Naive thymus-derived CD4-positive, alpha-beta T cell (primary cell): ENCODE results near the gene LPXN. TPM values are rescaled to one million over a fixed set of nuclear protein-coding genes. Genes with fewer than 3 reads are reported as not detected.

ENCODE experiments used
- ATAC-seq: fragments of 150-1000 bp; cut with Tn5 transposase; 2 replicates; pipeline ENCODE4 v1.10.0; 2021; ENCODE audit warnings: mild to moderate bottlenecking, moderate library complexity
- CTCF ChIA-PET: fragments of 350-600 bp; sonication (Branson Sonifier 250); formaldehyde crosslinking; loops from one replicate; lab custom pipeline; 2021; ENCODE audit warnings: antibody characterized with exemption; lab: Charles Lee
- POLR2A ChIA-PET: fragments of 350-600 bp; sonication (Branson Sonifier 250); formaldehyde crosslinking; loops from one replicate; lab custom pipeline; 2021; ENCODE audit warnings: antibody characterized with exemption, inconsistent platforms; lab: Charles Lee
- DNase-seq, 9 donors: peaks; one replicate each; pipeline versions ENCODE4 v3.0.0 to v3.0.0-alpha.2; 2020 to 2022; ENCODE audit warnings: mixed read lengths in 1 of 9
- H3K27ac ChIP-seq: one replicate; pipeline ENCODE4 v1.7.0; 2013; ENCODE audit warnings: mild to moderate bottlenecking, low read depth, low read length, moderate library complexity
- H3K27me3 ChIP-seq, 2 donors: one replicate each; pipeline ENCODE4 v1.7.0; 2013; ENCODE audit warnings: low read length in 2 of 2, mild to moderate bottlenecking in 2 of 2, moderate library complexity in 2 of 2; ENCODE audit not compliant: control insufficient read depth in 2 of 2, insufficient read depth in 2 of 2
- H3K36me3 ChIP-seq, 3 experiments: 1 replicate in 2 of 3; 2 replicates in 1 of 3; pipeline ENCODE4 v1.7.0; 2013; ENCODE audit warnings: low read length in 3 of 3, mild to moderate bottlenecking in 3 of 3, moderate library complexity in 1 of 3; ENCODE audit not compliant: insufficient read depth in 3 of 3, control insufficient read depth in 2 of 3
- H3K4me1 ChIP-seq, 2 donors: one replicate each; pipeline ENCODE4 v1.7.0; 2013; ENCODE audit warnings: low read length in 2 of 2, mild to moderate bottlenecking in 2 of 2, moderate library complexity in 1 of 2; ENCODE audit not compliant: control insufficient read depth in 2 of 2, insufficient read depth in 2 of 2
- H3K4me3 ChIP-seq: 2 replicates; pipeline ENCODE4 v1.7.0; 2013; ENCODE audit warnings: mild to moderate bottlenecking, low read length
- H3K9me3 ChIP-seq, 3 experiments: 1 replicate in 2 of 3; 2 replicates in 1 of 3; pipeline ENCODE4 v1.7.0; 2013; ENCODE audit warnings: low read length in 3 of 3; ENCODE audit not compliant: control insufficient read depth in 2 of 3
- H3K27ac Mint-ChIP-seq, 9 donors: one replicate each; pipeline ENCODE4 v1.8.0; 2020 to 2022; ENCODE audit warnings: mixed read lengths in 9 of 9, mild to moderate bottlenecking in 8 of 9, moderate library complexity in 5 of 9, inconsistent platforms in 2 of 9
- H3K27me3 Mint-ChIP-seq, 5 donors: one replicate each; pipeline ENCODE4 v1.8.0; 2021 to 2022; ENCODE audit warnings: mixed read lengths in 5 of 5, mild to moderate bottlenecking in 1 of 5
- H3K36me3 Mint-ChIP-seq, 5 donors: one replicate each; pipeline ENCODE4 v1.8.0; 2020 to 2022; ENCODE audit warnings: mixed read lengths in 5 of 5, mild to moderate bottlenecking in 3 of 5, inconsistent platforms in 1 of 5
- H3K4me1 Mint-ChIP-seq, 7 donors: one replicate each; pipeline ENCODE4 v1.8.0; 2020 to 2022; ENCODE audit warnings: mixed read lengths in 7 of 7, mild to moderate bottlenecking in 3 of 7, inconsistent platforms in 1 of 7
- H3K4me3 Mint-ChIP-seq, 10 donors: one replicate each; pipeline ENCODE4 v1.8.0; 2020 to 2022; ENCODE audit warnings: mild to moderate bottlenecking in 10 of 10, mixed read lengths in 10 of 10, moderate library complexity in 6 of 10, inconsistent platforms in 2 of 10
- H3K9me3 Mint-ChIP-seq, 11 donors: one replicate each; pipeline ENCODE4 v1.8.0; 2020 to 2022; ENCODE audit warnings: mixed read lengths in 11 of 11, mild to moderate bottlenecking in 4 of 11, inconsistent platforms in 1 of 11, moderate library complexity in 1 of 11
- intact Hi-C, 2 donors: fragments of 100-400 bp; cut with micrococcal nuclease; formaldehyde crosslinking; loops; one replicate each; pipeline ENCODE4 v1.15.1; 2023
- polyA plus RNA-seq, 2 donors: library from polyadenylated mRNA; unstranded; fragments of 300-500 nt; fragmentation: Illumina TruSeq; gene quantifications; one replicate each; pipeline ENCODE4 v1.2.3, GENCODE V29; 2021
- total RNA-seq, 6 experiments: library from RNA in 5 of 6; stranded (reverse) in 5 of 6; gene quantifications; 1 replicate in 5 of 6; 2 replicates in 1 of 6; pipeline ENCODE4 v1.2.3 and lab custom pipeline; 2021 to 2026

The LPXN gene
- total and polyA plus RNA-seq, 7 experiments from 2014 or later: 58.2 to 215 (median 143) TPM

DNA sequence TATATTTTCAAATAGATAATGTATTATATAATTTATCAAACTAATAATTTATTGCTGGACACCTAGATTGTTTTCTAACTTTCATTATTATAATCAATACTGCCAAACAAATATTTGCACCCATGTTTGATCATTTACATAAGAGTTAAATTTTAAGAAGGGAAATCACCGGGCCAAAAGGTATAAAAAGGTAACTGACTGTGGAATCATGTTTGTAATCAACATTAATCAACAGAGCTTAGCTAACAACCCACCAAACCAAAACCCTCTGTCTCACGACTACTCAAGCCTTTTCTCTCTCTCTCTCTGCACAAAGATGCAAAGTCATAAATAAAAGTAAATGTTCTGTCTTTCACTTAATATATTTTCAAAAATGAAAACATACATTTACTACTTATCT lies 14.8 kb downstream of the LPXN start:
- DNase-seq (no peak), ATAC-seq (no peak)
- peak overlapping the region in 6 of 9 donors; percentile 39 to 81 (median 70) for H3K27ac Mint-ChIP-seq
- Histone ChIP-seq H3K4me1 (peaks cover 27 to 42% of the 10 kb centered on the region in 2 donors), H3K4me3 (no peak overlapping the region), H3K27ac (no peak overlapping the region), H3K9me3 (no peaks in the 10 kb centered on the region), H3K36me3 (peaks cover 0 to 12% (median 4%) of the 10 kb centered on the region in 3 experiments), H3K27me3 (no peaks in the 10 kb centered on the region)
- ChIA-PET CTCF (no interaction called here), POLR2A (interaction anchor here (1.0 to 1.6 kb wide), 3 partner anchors 12 to 17 kb away, joined by 4 read pairs; no protein-coding TSS in a partner anchor)
- peak overlapping the region in 2 of 10 donors; percentile 11 to 79 for H3K4me3 Mint-ChIP-seq
- H3K27me3 Mint-ChIP-seq: no peaks in the 10 kb centered on the region
- H3K4me1 Mint-ChIP-seq: peaks cover 51 to 86% (median 76%) of the 10 kb centered on the region in 7 donors
- H3K9me3 Mint-ChIP-seq: no peaks in the 10 kb centered on the region
- intact Hi-C loops: no loop called here
- H3K36me3 Mint-ChIP-seq: peaks cover 10 to 44% (median 20%) of the 10 kb centered on the region in 5 donors

DNA sequence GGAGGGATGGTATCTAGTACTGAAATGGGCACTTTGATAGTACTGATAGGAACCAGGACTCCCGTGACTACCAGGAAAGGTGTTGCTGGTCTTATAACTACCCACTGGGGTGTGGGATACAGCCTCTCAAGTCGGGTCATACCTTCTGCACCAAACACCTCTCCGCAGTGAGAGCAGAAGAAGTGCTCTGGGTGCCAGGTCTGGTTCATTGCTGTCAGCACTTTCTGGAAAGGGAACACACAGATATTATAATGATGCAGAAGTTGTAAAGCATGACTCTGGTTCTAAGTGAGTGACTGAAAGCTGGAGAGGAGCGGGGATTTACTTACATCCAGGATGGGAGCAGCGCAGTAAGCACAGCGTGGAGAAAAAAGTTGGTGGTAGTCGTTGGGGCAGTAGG lies 26.0 kb downstream of the LPXN start:
- ChIA-PET CTCF (interaction anchor here (0.9 kb wide), 1 partner anchor 18 kb away, joined by 3 read pairs; no protein-coding TSS in a partner anchor), POLR2A (interaction anchor here (0.9 kb wide), 1 partner anchor 23 kb away, joined by 3 read pairs; no protein-coding TSS in a partner anchor)
- Mint-ChIP-seq H3K36me3 (peaks cover 53 to 95% (median 92%) of the 10 kb centered on the region in 5 donors), H3K9me3 (peaks cover 0 to 18% (median 3%) of the 10 kb centered on the region in 11 donors), H3K27me3 (no peaks in the 10 kb centered on the region), H3K27ac (peak overlapping the region in 1 of 9 donors; percentile 63), H3K4me3 (no peak overlapping the region), H3K4me1 (peaks cover 1 to 49% (median 20%) of the 10 kb centered on the region in 7 donors)
- Histone ChIP-seq H3K9me3 (no peaks in the 10 kb centered on the region), H3K27me3 (no peaks in the 10 kb centered on the region), H3K27ac (no peak overlapping the region), H3K36me3 (peaks cover 44 to 97% (median 51%) of the 10 kb centered on the region in 3 experiments), H3K4me1 (no peaks in the 10 kb centered on the region), H3K4me3 (no peak overlapping the region)
- ATAC-seq (no peak), DNase-seq (no peak)
- intact Hi-C loops: no loop called here

DNA sequence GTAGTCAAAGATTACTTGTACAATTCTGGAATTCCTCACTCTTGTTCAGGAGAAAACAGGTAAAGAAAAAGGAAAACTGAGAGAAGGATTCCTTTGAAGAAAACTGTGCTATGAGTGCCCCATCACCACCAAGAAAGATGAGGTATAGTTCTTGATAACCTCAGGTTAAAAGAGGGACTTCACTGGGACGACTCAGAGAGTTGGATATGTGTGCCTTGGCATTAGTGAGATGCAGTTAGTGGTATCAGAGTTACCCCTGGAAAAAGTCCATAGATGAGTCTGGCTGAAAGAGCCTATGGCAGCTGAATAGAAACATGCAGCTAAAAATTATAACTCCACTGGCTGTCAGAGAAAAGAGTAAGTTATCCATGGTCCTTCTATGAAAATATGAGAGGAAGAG lies 28.8 kb downstream of the LPXN start:
- no peak for DNase-seq
- Mint-ChIP-seq H3K9me3 (peaks cover 0 to 18% (median 3%) of the 10 kb centered on the region in 11 donors), H3K27me3 (no peaks in the 10 kb centered on the region), H3K4me3 (no peak overlapping the region), H3K27ac (peak overlapping the region in 7 of 9 donors; percentile 6 to 82 (median 53)), H3K4me1 (peaks cover 2 to 49% (median 25%) of the 10 kb centered on the region in 7 donors), H3K36me3 (peaks cover 41 to 87% (median 79%) of the 10 kb centered on the region in 5 donors)
- Histone ChIP-seq H3K27ac (no peak overlapping the region), H3K4me1 (peaks cover 0 to 12% of the 10 kb centered on the region in 2 donors), H3K27me3 (no peaks in the 10 kb centered on the region), H3K36me3 (peaks cover 35 to 69% (median 47%) of the 10 kb centered on the region in 3 experiments), H3K9me3 (no peaks in the 10 kb centered on the region), H3K4me3 (no peak overlapping the region)
- ATAC-seq: no peak
- intact Hi-C loops: loop anchor here in 1 of 2 donors (1.0 to 2.0 kb wide), 2 partner anchors 10 to 16 kb away; no protein-coding TSS in a partner anchor
- POLR2A ChIA-PET: interaction anchor here (1.2 to 1.5 kb wide), 3 partner anchors 13 to 31 kb away, joined by 3 to 4 read pairs (median 3); no protein-coding TSS in a partner anchor
- CTCF ChIA-PET: no interaction called here

DNA sequence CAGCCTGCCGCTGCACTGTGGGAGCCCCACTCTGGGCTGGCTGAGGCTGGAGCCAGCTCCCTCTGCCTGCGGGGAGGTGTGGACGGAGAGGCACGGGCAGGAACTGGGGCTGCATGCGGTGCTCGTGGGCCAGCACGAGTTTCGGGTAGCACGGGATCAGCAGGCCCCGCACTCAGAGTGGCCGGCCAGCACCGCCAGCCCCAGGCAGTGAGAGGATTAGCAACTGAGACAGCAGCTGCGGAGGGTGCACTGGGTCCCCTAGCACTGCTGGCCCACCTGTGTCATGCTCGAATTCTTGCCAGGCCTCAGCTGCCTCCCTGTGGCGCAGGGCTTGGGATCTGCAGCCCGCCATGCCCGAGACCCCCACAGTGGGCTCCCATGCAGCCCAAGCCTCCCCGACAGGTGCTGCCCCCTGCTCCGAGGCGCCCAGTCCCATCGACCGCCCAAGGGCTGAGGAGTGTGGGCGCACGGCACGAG lies 43.8 kb downstream of the LPXN start:
- H3K27me3 Mint-ChIP-seq: no peaks in the 10 kb centered on the region
- peaks cover 8 to 44% (median 10%) of the 10 kb centered on the region in 3 experiments for H3K36me3 ChIP-seq
- H3K4me3 ChIP-seq: no peak overlapping the region
- peaks cover 43 to 78% (median 68%) of the 10 kb centered on the region in 5 donors for H3K36me3 Mint-ChIP-seq
- peak overlapping the region; percentile 7 for H3K27ac ChIP-seq
- ATAC-seq (no peak), DNase-seq (no peak)
- H3K9me3 Mint-ChIP-seq: peaks cover 0 to 24% (median 6%) of the 10 kb centered on the region in 11 donors
- peaks cover 14 to 87% (median 61%) of the 10 kb centered on the region in 7 donors for H3K4me1 Mint-ChIP-seq
- H3K4me1 ChIP-seq: peaks cover 0 to 24% of the 10 kb centered on the region in 2 donors
- intact Hi-C loops: loop anchor here in 1 of 2 donors (2.0 kb wide), 2 partner anchors 13 to 25 kb away; no protein-coding TSS in a partner anchor
- POLR2A ChIA-PET: interaction anchor here (11.7 kb wide), 1 partner anchor 45 kb away, joined by 140 read pairs; the partner anchor contains the start of genes LPXN and ZFP91
- no peaks in the 10 kb centered on the region for H3K27me3 ChIP-seq
- CTCF ChIA-PET: no interaction called here
- no peak overlapping the region for H3K4me3 Mint-ChIP-seq
- H3K9me3 ChIP-seq: peaks cover 0 to 5% (median 0%) of the 10 kb centered on the region in 3 experiments
- H3K27ac Mint-ChIP-seq: peak overlapping the region in 5 of 9 donors; percentile 59 to 99 (median 91)

DNA sequence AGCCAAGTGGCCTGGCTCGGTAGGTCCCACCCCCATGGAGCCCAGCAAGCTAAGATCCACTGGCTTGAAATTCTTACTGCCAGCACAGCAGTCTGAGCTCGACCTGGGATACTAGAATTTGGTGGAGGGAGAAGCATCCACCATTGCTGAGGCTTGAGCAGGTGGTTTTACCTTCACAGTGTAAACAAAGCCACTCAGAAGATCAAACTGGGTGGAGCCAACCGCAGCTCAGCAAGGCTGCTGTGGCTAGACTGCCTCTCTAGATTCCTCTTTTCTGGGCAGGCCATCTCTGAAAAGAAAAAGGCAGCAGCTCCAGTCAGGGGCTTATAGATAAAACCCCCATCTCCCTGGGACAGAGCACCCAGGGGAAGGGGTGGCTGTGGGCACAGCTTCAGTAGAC lies 45.4 kb downstream of the LPXN start:
- Mint-ChIP-seq H3K4me3 (peak overlapping the region; percentile 10 to 73 (median 57)), H3K27me3 (no peaks in the 10 kb centered on the region), H3K9me3 (peaks cover 0 to 24% (median 6%) of the 10 kb centered on the region in 11 donors), H3K36me3 (peaks cover 33 to 66% (median 58%) of the 10 kb centered on the region in 5 donors), H3K4me1 (peaks cover 9 to 89% (median 55%) of the 10 kb centered on the region in 7 donors), H3K27ac (peak overlapping the region; percentile 59 to 99 (median 90))
- intact Hi-C loops: loop anchor here in 1 of 2 donors (1.0 to 2.0 kb wide), 3 partner anchors 9 to 27 kb away; no protein-coding TSS in a partner anchor
- Histone ChIP-seq H3K27me3 (no peaks in the 10 kb centered on the region), H3K4me1 (peaks cover 7 to 41% of the 10 kb centered on the region in 2 donors), H3K36me3 (peaks cover 8 to 47% (median 10%) of the 10 kb centered on the region in 3 experiments), H3K9me3 (peaks cover 0 to 5% (median 0%) of the 10 kb centered on the region in 3 experiments), H3K4me3 (peak overlapping the region; percentile 6), H3K27ac (peak overlapping the region; percentile 65)
- POLR2A ChIA-PET: interaction anchor here (1.0 to 11.7 kb wide), 8 partner anchors 9 to 788 kb away, joined by 3 to 140 read pairs (median 3); partner anchors contain the start of genes LPXN, SELENOH and ZFP91
- CTCF ChIA-PET: interaction anchor here (0.8 to 3.7 kb wide), 2 partner anchors 32 to 38 kb away, joined by 3 to 18 read pairs; no protein-coding TSS in a partner anchor
- DNase-seq (peak in 7 of 9 donors; percentile 49 to 73 (median 64)), ATAC-seq (peak; percentile 81)

DNA sequence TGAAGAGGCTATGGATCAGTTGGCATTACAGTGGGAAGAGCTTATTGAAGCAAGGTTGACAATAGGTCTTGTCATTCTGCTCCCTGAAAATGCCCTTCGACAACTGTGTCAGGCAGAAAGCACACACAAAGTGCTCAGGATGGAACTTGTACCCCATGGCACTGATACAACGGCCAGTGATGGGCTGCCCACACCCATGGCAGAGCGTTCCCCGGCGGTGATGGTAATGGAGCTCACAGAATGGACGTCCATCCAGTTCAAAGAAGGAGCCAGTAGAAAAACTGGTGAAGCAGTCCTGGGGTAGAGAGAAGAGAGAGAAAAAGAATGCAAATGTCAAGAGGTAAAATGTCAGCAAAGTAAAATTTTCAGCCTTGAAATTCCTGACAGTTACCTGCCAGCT lies 48.2 kb downstream of the LPXN start:
- ChIA-PET CTCF (interaction anchor here (0.6 to 3.7 kb wide), 3 partner anchors 17 to 1192 kb away, joined by 3 to 18 read pairs (median 4); partner anchors contain the start of gene SSRP1), POLR2A (interaction anchor here (0.9 to 11.7 kb wide), 2 partner anchors 37 to 49 kb away, joined by 3 to 140 read pairs; partner anchors contain the start of genes LPXN and ZFP91)
- Mint-ChIP-seq H3K9me3 (peaks cover 0 to 6% (median 2%) of the 10 kb centered on the region in 11 donors), H3K4me3 (peak overlapping the region in 2 of 10 donors; percentile 3 to 11), H3K4me1 (peaks cover 23 to 90% (median 59%) of the 10 kb centered on the region in 7 donors), H3K27ac (peak overlapping the region in 8 of 9 donors; percentile 62 to 99 (median 96)), H3K36me3 (peaks cover 15 to 38% (median 30%) of the 10 kb centered on the region in 5 donors), H3K27me3 (no peaks in the 10 kb centered on the region)
- H3K27me3 ChIP-seq: no peaks in the 10 kb centered on the region
- ATAC-seq: no peak
- peaks cover 8 to 39% (median 10%) of the 10 kb centered on the region in 3 experiments for H3K36me3 ChIP-seq
- peak overlapping the region; percentile 75 for H3K27ac ChIP-seq
- no peak overlapping the region for H3K4me3 ChIP-seq
- intact Hi-C loops: loop anchor here in 1 of 2 donors (10.0 kb wide), 2 partner anchors 393 to 1033 kb away; no protein-coding TSS in a partner anchor
- no peak for DNase-seq
- peaks cover 0 to 5% (median 0%) of the 10 kb centered on the region in 3 experiments for H3K9me3 ChIP-seq
- H3K4me1 ChIP-seq: peaks cover 18 to 58% of the 10 kb centered on the region in 2 donors
